Cardiac fibroblast (primary cell): ENCODE results near the gene FAM32A.
A peak's percentile ranks its signal among the peaks of the same experiment; 100 is the strongest.

Source experiments
- DNase-seq, 2 donors: peaks; one replicate each; pipeline versions ENCODE4 v3.0.0 to v3.0.0-alpha.2; 2010; ENCODE audit warnings: low read depth in 2 of 2
- H3K4me3 ChIP-seq, 2 donors: replicated peaks in 1 of 2; 1 replicate in 1 of 2; 2 replicates in 1 of 2; pipeline ENCODE4 v1.5.1; 2011; ENCODE audit warnings: low read depth in 2 of 2, low read length in 2 of 2, mild to moderate bottlenecking in 2 of 2, moderate library complexity in 1 of 2
- TF ChIP-seq, protein P1 (sequence below): IDR thresholded peaks from one replicate; pipeline ENCODE4 v1.5.1; 2011; ENCODE audit warnings: low read depth, mild to moderate bottlenecking, low read length, inconsistent platforms

Gene FAM32A

DNA sequence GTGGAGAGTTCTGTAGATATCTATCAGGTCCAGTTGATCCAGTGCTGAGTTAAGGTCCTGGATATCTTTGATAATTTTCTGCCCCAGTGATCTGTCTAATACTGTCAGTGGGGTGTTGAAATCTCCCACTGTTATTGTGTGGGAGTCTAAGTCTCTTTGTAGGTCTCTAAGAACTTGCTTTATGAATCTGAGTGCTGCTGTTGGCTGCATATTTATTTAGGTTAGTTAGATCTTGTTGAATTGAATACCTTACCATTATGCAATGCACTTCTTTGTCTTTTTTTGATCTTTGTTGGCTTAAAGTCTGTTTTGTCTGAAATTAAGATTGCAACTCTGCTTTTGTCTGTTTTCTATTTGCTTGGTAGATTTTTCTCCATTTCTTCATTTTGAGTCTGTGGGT, 27.9 kb downstream of the FAM32A start:
- H3K4me3 ChIP-seq, result no peak overlapping the region
- TF ChIP-seq, protein P1, sequence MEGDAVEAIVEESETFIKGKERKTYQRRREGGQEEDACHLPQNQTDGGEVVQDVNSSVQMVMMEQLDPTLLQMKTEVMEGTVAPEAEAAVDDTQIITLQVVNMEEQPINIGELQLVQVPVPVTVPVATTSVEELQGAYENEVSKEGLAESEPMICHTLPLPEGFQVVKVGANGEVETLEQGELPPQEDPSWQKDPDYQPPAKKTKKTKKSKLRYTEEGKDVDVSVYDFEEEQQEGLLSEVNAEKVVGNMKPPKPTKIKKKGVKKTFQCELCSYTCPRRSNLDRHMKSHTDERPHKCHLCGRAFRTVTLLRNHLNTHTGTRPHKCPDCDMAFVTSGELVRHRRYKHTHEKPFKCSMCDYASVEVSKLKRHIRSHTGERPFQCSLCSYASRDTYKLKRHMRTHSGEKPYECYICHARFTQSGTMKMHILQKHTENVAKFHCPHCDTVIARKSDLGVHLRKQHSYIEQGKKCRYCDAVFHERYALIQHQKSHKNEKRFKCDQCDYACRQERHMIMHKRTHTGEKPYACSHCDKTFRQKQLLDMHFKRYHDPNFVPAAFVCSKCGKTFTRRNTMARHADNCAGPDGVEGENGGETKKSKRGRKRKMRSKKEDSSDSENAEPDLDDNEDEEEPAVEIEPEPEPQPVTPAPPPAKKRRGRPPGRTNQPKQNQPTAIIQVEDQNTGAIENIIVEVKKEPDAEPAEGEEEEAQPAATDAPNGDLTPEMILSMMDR, result no peak
- DNase-seq, result peak in 1 of 2 donors; percentile 18

DNA sequence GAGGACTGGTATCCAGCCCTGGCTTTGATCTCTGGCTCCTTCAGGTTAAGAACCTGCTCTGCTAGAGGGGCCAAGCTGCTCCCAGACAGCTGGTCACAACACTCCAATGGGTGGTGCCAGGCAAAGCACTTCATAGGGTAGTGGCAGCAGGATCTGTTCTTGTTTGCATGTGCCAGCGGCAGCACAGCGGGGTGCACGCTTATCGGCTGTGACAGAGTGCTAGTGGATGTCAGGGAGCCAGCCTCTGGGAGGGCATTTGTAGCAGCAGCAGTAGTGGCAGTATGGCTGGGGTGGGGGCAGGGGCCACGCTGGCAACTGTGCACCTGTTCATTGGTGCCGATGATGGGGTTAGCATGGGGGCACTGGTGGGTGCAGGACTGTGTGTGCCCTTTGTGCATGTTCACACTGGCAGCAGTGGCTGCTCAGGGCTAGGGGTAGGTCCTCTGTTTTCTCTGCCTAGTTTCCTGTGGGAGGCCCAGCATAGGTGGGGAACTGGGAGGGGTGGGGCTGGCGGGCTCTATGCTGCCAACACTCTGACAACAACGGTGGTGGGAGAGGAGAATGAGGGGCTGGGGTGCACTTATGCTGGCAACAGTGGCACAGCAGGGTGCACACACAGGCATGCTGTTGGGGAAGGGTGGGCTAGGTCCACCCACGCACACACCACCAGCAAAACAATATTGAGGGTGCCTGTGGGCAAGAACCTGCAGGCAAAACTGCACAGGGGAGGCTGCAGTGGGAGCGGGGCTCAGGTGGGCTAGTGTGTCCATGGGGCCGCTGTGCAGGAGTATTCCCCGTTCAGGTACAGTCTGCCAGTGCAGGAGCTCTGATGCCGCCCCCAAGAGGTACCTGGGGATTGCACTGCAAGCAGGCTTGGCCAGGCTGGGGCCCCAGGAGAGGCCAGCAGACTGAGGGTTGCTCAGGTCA, 31.8 kb downstream of the FAM32A start:
- no peak for DNase-seq
- TF ChIP-seq, protein P1, result no peak
- no peak overlapping the region for H3K4me3 ChIP-seq

DNA sequence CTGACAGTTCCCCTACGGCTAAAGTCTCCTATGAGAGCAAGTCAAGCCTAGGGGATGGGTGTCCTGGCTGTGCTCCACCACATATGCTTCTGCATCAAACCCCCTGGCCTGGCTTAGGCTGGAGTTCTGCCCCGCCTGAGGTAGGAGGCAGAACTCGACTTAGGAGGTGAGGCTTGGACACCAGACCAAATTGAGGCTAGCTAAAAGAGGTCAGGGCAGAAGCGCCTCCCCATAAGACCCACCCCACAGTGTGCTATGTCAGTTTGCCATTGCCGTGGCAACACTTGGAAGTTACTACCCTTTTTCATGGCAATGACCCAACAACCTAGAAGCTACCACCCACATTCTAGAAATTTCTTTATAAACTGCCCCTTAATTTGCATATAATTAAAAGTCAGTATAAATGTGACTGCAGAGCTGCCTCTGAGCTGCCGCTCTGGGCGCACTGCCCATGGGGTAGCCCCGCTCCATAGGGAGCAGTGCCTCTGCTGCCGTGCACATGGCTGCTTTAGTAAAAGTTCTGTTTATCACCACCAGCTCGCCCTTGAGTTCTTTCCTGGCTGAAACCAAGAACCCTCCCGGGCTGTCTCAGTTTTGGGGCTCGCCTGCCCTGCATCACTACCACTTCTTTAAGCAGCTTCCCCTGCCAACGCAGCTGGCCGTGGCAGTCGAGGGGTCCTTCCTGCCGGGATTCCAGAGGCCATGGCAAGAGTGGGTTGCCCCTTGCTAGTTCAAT, 32.7 kb downstream of the FAM32A start:
- TF ChIP-seq, protein P1, result no peak
- no peak for DNase-seq
- no peak overlapping the region for H3K4me3 ChIP-seq

DNA sequence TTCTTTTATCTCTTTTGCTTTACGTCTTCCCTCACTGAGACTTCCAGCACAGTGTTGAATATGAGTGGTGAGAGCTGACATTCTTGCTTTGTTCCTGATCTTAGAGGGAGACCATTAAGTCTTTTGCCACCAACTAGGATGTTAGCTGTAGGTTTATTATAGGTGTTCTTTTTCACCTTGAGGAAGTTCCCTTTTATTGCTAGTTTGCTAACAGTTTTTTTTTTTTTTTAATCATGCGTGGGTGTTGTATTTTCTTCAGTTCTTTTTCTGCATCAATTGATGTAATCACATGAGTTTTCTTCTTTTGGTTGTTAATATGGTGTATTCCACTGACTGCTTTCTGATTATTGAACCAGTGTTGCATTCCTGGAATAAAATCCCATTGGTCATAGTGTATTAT, 33.6 kb downstream of the FAM32A start:
- TF ChIP-seq, protein P1, result no peak
- H3K4me3 ChIP-seq, result no peak overlapping the region
- no peak for DNase-seq

DNA sequence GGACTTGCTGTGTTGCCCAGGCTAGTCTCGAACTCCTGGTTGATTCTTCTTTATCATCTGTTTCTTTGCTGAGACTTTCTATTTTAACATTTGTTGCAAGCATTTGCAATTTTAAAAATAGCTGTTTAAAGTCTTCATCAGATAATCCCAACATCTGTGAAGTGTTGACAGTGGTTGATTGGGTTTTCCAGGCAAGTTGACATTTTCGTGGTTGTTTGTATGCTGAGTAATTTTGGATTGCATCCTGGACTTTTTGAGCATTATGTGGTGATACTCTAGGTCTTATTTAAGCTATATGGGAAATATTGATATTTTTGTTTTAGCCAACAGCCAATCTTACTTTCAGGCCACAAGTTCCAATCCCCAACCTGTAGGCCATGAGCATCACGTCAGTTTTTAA, 37.6 kb downstream of the FAM32A start:
- TF ChIP-seq, protein P1, result no peak
- no peak overlapping the region for H3K4me3 ChIP-seq
- peak in 1 of 2 donors; percentile 24 for DNase-seq

DNA sequence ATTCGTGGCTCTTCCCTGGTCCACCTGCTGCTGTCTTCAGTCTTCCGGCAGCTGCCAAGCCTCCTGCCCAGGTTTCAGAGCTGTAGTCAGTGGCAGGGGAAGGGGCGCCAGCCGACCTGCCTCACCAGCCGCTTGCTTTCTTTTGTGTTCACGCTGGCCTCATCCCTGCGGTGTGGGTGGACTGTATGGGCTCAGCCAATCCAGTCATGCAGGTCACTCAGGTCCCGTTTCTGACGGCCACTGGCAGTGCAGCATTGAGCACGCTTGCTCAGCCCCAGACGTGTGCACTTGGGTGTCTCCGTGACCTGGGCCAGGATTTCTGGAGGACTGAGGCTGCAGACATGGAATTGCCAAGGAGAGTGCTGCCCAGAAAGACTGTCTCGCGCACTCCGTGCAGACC, 38.5 kb downstream of the FAM32A start:
- TF ChIP-seq, protein P1, result no peak
- no peak for DNase-seq
- no peak overlapping the region for H3K4me3 ChIP-seq
